SW 1271 (cell line): ENCODE measurements around the gene ITGAD.

ENCODE experiments used
- DNase-seq, 2 experiments: peaks; one replicate each; lab custom pipeline; 2025; lab: John Stamatoyannopoulos, UW

The ITGAD gene

DNA sequence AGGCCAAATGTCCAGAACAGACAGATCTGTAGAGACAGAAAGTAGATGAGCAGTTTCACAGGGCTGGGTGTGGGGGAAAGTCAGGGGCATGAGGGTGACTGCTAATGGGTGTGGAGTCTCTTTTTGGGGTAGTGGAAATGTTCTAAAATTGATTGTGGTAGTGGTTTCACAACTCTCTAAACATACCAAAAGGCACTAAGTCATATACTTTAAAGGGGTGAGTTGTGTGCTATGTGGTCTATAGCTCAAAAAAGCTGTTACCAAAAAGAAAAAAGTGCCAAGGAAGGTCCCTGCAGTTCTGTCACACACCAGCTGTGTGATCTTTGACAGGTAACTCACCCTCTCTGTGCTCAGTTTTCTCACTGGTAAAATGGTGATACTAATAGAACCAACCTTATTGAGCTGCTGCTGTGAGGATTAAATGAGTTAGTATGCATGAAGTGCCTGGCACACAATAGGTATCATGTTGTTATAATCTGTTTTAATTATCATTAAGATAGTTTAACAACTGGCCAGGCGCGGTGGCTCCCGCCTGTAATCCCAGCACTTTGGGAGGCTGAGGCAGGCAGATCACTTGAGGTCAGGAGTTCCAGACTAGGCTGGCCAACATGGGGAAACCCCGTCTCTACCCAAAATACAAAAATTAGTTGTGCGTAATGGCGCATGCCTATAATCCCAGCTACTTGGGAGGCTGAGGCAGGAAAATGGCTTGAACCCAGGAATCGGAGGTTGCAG, 27.8 kb upstream of the ITGAD start:
- DNase-seq: no peak

DNA sequence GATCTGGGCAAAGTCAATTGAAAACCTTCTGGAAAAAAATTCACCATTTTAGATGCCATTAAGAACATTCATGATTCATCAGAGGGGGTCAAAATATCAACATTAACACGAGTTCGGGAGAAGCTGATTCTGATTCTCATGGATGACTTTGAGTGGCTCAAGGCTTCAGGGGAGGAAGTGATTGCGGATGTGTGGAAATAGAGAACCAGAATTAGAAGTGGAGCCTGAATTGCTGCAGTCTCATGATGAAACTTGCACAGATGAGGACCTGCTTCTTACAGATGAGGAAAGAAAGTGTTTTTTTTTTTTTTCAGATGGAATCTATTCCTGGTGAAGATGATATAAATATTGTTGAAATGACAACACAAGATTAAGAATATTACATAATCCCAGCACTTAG, 25.3 kb upstream of the ITGAD start:
- no peak for DNase-seq

DNA sequence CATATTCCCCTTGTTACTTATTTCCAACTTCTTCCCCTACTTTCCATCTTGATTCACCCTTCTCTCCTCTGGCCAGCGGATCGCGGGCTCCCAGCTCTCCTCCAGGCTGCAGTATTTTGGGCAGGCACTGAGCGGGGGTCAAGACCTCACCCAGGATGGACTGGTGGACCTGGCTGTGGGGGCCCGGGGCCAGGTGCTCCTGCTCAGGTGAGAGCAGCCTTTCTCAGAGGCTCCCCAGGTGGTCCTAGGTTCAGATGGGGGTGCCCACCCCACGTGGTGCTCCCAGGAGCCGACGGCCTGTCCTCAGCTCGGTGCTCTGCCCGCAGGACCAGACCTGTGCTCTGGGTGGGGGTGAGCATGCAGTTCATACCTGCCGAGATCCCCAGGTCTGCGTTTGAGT, 22.1 kb upstream of the ITGAD start:
- DNase-seq: no peak

DNA sequence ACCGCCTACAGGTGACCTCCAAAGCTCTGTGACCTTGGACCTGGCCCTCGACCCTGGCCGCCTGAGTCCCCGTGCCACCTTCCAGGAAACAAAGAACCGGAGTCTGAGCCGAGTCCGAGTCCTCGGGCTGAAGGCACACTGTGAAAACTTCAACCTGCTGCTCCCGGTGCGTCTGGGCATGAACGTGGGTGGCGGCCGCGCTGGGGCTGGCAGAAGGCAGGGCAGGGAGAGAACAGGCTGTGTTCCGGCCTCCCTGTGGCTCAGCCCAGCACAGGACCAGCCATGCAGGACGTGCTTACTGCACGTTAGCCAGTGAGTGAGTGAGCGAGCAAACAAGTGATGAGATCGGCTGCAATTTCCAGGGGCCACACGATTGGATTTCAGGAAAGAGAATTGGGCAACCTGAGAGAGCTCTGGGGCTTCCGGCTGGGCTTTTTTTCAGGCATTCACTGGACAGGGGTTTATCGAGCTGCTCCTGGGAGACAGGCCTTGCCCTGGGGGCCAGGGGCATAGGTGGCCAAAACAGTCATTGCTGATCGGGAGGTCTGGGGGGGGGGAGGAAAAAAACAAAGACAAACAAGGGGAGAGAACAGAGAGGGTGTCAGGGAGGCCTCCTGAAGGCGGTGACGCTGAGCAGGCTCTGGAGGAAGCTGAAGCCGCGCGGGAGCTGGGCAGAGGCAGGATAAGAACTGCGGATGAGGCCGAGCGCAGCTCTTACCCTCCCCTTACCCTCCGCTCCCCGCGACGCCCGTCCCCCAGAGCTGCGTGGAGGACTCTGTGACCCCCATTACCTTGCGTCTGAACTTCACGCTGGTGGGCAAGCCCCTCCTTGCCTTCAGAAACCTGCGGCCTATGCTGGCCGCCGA, 21.3 kb upstream of the ITGAD start:
- DNase-seq: no peak

DNA sequence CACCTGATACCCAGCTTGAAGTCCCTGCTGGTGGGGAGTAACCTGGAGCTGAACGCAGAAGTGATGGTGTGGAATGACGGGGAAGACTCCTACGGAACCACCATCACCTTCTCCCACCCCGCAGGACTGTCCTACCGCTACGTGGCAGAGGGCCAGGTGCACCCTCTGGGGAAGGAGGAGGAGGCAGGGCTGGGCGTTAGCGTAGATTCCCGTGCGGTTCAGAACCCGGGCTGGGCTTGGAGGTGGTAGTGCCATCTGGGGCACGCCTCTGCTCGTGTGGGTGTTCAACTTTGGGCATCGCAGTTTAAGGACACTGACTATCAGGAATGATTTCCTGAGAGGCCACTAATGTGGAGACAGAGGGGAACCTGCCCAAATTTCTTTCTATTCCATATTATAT, 19.9 kb upstream of the ITGAD start:
- no peak for DNase-seq

DNA sequence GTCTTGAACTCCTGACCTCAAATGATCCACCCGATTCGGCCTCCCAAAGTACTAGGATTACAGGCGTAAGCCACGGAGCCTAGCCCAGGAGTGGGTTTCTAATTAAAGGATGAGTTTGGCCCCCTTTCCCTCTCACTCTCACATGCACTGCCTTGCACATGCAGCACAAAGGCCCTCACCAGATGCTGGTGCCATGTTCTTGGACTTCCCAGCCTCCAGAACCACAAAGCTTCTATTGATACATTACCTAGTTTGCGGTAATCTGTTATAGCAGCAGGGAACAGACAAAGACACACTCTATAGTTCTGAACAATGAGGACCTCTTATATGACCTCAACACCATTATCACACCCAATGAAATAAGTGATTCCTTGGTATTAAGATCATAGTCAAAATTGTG, 17.9 kb upstream of the ITGAD start:
- no peak for DNase-seq

DNA sequence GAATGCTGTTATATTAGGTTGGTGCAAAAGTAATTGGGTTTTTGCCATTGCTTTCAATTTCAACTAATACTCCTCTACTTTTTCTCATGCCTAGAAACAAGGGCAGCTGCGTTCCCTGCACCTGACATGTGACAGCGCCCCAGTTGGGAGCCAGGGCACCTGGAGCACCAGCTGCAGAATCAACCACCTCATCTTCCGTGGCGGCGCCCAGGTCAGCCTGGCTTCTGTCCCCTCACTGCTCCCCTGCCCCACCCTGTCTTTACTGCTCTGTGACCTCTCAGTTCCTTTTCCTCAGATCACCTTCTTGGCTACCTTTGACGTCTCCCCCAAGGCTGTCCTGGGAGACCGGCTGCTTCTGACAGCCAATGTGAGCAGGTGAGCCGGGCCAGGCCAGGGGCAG, 16.4 kb upstream of the ITGAD start:
- DNase-seq: no peak

DNA sequence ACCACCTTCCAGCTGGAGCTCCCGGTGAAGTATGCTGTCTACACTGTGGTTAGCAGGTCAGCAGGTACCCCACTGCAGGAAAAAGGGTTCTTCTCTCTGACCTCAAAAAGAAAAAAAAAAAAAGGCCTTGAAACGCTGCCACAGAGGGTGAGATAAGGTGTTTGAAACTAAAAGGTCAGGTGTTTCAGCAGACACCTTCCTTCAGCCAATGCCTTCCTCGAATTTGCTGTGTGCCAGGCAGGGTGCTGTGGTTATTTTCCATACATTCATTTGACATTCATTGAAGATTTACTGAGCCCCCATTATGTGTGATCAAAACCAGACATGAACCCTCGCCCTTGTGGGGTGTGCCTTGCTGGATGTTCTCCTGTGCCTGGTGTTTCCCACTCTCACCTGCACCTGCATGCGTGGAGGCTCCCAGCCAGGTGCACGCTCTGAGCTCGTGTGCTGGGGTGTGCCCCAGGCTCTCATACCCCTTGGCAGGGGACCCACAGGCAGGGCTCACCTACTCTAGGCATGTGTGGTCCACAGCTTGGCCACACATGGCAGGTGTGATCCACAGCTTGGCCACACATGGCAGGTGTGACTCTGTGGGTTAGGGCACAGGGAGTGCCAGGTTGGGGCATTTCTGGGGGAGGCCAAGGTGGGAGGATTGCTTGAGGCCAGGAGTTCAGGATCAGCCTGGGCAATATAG, 15.8 kb upstream of the ITGAD start:
- DNase-seq: no peak

DNA sequence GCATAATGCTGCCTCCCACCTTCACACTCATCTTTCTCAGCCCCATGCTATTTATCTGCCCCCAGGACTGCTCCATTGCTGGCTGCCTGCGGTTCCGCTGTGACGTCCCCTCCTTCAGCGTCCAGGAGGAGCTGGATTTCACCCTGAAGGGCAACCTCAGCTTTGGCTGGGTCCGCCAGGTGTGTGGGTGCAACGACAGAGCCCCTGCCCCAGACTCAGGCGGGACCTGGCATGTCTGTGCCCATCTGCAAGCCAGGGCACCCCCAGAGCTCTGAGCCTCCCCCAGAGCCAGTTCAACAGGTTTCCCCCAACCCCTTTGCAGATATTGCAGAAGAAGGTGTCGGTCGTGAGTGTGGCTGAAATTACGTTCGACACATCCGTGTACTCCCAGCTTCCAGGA, 12.9 kb upstream of the ITGAD start:
- no peak for DNase-seq

DNA sequence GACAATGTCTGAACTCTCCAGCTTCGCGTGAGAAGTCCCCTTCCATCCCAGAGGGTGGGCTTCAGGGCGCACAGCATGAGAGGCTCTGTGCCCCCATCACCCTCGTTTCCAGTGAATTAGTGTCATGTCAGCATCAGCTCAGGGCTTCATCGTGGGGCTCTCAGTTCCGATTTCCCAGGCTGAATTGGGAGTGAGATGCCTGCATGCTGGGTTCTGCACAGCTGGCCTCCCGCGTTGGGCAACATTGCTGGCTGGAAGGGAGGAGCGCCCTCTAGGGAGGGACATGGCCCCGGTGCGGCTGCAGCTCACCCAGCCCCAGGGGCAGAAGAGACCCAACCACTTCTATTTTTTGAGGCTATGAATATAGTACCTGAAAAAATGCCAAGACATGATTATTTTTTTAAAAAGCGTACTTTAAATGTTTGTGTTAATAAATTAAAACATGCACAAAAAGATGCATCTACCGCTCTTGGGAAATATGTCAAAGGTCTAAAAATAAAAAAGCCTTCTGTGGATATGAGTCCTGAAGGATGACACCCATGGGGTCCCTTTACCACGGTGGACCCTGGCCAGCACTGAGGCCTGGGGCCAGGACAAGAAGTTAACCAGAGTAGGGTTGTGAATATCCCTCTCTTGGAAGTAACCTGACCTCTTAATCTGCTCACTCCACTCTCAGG, 10.5 kb upstream of the ITGAD start:
- peak in 1 of 2 experiments; percentile 19 for DNase-seq

DNA sequence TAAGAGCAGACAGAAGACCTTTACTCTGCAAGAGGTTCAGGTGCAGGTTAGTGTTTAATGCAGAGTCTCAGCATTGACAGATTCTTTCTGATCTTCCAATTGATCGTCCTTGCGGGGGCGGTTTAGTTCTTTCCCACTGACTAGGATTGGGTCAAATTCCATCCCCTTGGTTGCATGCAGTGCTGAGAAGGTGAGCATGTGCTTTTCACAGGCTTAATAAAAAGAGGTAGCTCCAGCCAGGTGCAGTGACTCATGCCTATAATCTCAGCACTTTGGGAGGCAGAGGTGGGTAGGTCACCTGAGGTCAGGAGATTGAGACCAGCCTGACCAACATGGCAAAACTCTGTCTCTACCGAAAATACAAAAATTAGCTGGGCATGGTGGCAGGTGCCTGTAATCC, 7.5 kb upstream of the ITGAD start:
- no peak for DNase-seq

DNA sequence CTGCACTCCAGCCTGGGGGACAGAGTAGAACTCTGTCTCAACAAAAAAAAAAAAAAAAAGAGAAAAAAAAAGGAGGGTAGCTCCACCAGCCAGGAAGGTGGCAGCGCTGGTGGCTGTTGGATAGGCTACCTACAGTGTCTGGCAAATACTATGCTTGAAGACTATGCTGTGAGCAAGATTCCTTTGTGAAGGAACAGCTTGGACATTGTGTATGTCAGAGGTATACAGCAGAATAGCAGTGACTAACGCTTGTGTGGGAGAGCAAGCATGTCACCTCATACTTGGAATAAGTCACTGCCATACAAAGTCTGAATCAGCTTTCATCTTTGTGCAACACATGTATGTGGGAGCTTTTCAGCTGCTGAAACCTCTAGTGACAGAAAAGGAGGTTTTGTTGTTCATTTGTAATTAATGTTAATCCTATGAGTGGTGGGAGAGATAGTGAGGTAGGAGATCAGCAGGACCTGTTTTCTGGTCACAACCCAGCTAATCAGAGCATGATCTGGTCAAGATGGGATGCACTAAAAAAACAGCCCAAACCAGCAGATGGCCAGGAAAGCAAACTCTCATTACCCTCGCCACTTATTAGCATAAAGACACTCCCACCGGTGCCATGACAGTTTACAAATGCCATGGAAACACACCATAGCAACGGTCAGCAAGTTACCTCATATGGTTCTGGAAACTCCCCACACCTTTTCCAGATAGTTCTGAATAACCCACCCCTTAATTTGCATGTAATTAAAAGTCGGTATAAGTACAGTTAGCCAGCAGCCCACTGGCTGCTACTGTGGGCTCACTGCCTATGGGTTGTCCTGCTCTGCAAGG, 6.8 kb upstream of the ITGAD start:
- peak; percentile 8 to 48 for DNase-seq

DNA sequence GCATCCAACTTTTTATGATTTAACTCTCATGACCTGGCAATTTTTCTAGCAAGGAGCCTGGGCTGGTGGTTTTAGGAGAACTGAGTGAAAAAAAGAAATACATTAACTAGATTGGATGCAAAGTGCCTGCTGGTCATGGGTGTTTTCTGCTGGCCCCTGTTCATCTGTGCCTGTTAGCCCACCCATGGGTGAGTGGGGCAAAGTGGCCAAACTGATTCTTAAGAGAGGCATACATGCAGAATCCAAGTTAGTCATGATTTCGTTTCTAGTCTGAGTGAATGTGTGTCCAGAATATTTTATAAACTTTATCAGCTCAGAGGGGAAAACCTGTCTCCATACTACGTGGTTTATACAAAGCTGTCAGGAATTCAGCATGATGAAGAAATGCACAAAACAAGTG, 4.6 kb upstream of the ITGAD start:
- no peak for DNase-seq

DNA sequence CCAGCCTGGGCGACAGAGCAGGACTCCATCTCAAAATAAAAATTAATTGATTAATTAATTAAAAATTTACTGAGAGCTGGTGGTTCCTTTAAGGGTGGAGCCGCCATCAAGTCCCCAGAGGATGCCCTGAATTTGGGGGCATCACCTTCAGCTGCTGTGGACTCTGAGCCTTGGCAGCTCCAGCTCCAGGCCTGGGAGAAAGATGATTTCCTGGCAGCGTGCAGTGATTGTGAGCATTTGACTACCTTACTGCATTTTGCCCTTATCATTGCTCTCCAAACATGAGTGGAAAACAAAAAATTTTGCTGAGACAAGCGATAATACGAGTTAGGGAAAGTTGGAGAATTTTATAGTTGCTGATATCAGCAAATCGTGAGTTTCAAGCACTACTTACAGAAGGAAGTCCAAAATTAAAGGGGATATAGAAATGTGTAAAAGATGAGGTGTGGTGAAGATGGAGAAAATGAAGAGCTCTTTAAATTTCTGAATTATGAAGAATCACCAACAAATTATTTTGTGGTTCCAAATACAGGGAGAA, 2.6 kb upstream of the ITGAD start:
- no peak for DNase-seq

DNA sequence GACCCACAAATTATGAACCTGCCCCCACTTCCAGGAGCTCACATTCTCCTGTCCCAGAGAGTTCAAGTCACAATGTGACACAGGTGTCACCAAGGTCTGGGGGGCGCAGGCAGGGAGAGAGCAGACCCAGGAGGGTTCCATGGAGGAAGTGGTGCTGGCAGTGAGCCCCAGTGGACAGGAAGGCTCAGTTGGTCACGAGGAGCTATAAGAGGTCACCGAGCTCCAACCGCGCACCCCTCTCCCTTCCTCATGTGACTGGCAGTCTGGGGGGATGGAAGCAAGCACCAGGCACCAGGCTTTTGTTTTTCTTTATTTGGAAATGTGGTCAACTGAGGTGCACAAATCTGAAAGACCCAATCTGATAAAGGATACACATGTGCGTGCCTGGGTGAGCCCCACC, 2.5 kb downstream of the ITGAD start:
- DNase-seq: no peak

DNA sequence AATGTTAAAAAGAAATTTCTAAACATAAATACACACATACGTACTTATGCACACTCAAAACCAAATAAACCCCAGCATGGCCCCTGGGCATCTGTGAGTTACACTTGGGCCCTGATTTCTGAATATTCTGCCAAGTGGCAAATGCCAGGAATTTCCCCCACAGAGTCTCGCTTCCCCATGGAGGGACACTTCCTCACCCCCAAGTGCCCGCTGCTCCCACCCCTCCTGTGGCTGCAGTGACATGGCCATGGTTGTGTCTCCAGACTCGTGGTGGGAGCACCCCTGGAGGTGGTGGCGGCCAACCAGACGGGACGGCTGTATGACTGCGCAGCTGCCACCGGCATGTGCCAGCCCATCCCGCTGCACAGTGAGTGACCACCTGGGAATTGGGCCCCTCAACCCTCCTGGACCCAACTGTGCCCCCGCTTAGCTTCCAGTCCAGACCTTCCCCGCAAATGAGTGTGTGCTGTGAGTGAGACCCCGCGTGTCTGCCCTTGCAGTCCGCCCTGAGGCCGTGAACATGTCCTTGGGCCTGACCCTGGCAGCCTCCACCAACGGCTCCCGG, 4.0 kb downstream of the ITGAD start:
- DNase-seq: no peak

DNA sequence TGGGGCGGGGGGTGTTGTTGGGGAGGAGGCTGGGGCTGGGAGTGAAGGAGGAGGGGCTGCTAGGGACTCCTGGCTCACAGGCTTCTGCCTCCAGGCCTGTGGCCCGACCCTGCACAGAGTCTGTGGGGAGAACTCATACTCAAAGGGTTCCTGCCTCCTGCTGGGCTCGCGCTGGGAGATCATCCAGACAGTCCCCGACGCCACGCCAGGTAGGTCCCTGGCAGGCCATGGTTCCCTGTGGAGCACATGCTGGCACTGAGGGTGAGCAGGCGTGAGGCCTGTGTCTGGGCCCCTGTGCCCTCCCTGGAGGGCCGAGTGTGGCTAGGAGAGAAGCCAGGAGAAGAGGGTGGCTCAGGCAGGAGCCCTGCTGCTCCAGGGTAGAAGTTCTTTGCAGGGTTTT, 4.6 kb downstream of the ITGAD start:
- DNase-seq: no peak

DNA sequence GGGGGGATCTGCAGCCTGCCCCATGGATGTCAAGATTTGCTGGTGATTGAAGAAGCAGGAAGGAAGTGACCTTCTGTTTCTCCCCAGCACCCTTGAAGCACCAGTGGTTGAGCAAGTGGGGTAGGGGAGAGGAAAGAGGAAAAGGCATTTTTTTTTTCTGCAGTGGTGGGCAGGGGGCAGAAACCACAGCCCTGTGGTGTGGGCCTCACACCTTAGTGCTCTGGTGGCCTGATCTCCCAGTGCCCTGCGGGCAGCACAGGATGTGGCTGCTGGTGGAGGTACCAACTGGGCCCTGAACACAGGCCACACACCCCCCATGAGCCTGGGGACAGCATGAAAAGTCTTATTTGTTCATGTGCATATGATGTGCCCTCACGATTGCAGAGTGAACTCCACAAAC, 7.1 kb downstream of the ITGAD start:
- DNase-seq: no peak

DNA sequence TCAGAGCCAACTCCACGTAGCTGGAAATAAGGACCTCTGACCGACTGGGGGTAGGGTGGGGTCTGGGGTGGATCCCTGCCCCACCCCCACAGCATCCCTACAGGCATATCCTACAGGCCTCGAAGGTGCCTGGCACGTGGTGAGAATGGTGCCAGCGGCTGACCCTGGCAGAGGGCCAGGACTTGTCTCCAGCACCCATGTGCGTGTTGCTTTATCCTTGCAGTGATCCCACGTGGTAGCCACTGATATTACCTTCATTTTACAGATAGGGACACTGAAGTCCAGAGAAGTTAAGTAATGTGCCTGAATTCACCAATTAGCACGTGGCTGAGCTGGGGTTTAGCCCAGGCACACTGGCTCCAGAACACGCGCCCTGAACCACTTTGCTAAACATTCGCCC, 8.3 kb downstream of the ITGAD start:
- DNase-seq: no peak

DNA sequence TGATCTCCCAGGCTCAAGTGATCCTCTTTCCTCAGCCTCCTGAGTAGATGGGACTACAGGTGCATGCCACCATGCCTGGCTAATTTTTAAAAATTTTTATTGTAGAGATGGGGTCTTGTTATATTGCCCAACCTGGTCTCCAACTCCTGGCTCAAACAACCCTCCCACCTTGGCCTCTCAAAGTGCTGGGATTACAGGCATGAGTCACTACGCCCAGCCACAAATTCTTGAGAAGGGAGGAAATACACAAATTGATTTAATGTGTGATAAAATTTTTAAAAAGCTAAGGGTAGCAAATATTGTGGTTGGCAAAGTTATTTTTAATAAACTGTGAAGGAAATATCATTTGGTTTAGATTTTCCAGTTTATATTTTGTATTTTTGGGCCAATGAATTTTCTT, 9.6 kb downstream of the ITGAD start:
- no peak for DNase-seq
